ENCODE measurements around the gene LRRC14B.
A peak's percentile ranks its signal among the peaks of the same experiment; 100 is the strongest.
"Not testable (repeated sequence)": the region's sequence is repeated elsewhere in the genome, so short reads cannot be mapped to it uniquely, and the experiment has no call there.

Gene LRRC14B

GRCh38 chr5:215256-215655 is 24.0 kb downstream of the LRRC14B start:
- DNase-seq: not testable (repeated sequence)

GRCh38 chr5:216076-216475 is 24.8 kb downstream of the LRRC14B start:
- not testable (repeated sequence) for DNase-seq

GRCh38 chr5:217494-218456 is 26.5 kb downstream of the LRRC14B start, which contains the start of the genes CCDC127 and SDHA:
CCDC127 (minus strand) TSS chr5:218153; CDS start chr5:216849, 1,304 bp downstream.
SDHA (plus strand) TSS chr5:218320; CDS start chr5:218356, 36 bp downstream.
- DNase-seq: peak; percentile 99

- peak; percentile 11 for DNase-seq
Observed at GRCh38 chr5:218457-219291, 27.4 kb downstream of the LRRC14B start.

GRCh38 chr5:219460-219863 is 28.2 kb downstream of the LRRC14B start:
- peak; percentile 11 for DNase-seq

- DNase-seq: no peak
Observed at GRCh38 chr5:219991-220390, 28.7 kb downstream of the LRRC14B start.

- not testable (repeated sequence) for DNase-seq
Observed at GRCh38 chr5:222951-223715, 31.8 kb downstream of the LRRC14B start.

GRCh38 chr5:223791-224190 is 32.5 kb downstream of the LRRC14B start:
- DNase-seq: no peak

GRCh38 chr5:225334-225733 is 34.0 kb downstream of the LRRC14B start:
- no peak for DNase-seq

GRCh38 chr5:227375-227774 is 36.1 kb downstream of the LRRC14B start:
- DNase-seq: not testable (repeated sequence)

GRCh38 chr5:228886-229285 is 37.6 kb downstream of the LRRC14B start:
- DNase-seq: no peak

GRCh38 chr5:230711-231110 is 39.4 kb downstream of the LRRC14B start:
- no peak for DNase-seq

GRCh38 chr5:231661-232060 is 40.4 kb downstream of the LRRC14B start:
- no peak for DNase-seq

GRCh38 chr5:233426-233825 is 42.1 kb downstream of the LRRC14B start:
- not testable (repeated sequence) for DNase-seq

- no peak for DNase-seq
Observed at GRCh38 chr5:234450-234849, 43.2 kb downstream of the LRRC14B start.

GRCh38 chr5:235527-235926 is 44.2 kb downstream of the LRRC14B start:
- DNase-seq: not testable (repeated sequence)

- DNase-seq: not testable (repeated sequence)
Observed at GRCh38 chr5:237931-238330, 46.6 kb downstream of the LRRC14B start.

- DNase-seq: not testable (repeated sequence)
Observed at GRCh38 chr5:240550-240949, 49.3 kb downstream of the LRRC14B start.

GRCh38 chr5:241045-241669 is 49.9 kb downstream of the LRRC14B start:
- not testable (repeated sequence) for DNase-seq

- DNase-seq: peak; percentile 36
Observed at GRCh38 chr5:243683-244367, 52.5 kb downstream of the LRRC14B start.

GRCh38 chr5:245717-246116 is 54.4 kb downstream of the LRRC14B start:
- DNase-seq: not testable (repeated sequence)

Data from stimulated activated CD4-positive, alpha-beta T cell treated with anti-CD3 and anti-CD28 coated beads, Interleukin-4, amount 100 ng/mL, for 1 hour (primary cell).